Jurkat, Clone E6-1 (cell line): ENCODE data around the gene FCRL5.
"Not testable (repeated sequence)": the region's sequence is repeated elsewhere in the genome, so short reads cannot be mapped to it uniquely, and the experiment has no call there.

Experiments
- DNase-seq: peaks from one replicate; pipeline ENCODE4 v3.0.0-alpha.2; 2011; ENCODE audit warnings: low read depth, low spot score
- H3K4me3 ChIP-seq: 2 replicates; pipeline ENCODE4 v1.5.1; 2011; ENCODE audit warnings: mild to moderate bottlenecking, low read length, control low read depth, moderate library complexity

Gene FCRL5

DNA sequence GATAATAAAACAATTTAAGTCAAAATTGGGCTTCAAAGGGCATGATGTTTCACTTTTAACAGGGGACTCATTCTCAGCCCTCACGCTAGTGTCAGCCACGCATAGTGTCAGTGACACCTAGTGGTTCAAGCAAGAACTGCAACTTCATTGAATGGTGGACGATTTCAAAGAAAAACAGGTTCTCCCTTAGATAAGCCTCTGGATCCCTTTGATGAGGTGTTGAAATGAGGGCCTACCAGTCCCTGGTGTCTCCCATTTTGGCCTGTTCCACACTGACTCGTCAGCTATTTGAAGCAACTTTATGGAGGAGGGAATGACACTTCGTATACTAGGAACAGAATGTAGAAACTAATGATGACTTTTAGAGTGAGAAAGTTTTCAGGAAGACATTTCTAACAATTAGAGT lies 56.2 kb downstream of the FCRL5 start:
- H3K4me3 ChIP-seq = no peak overlapping the region
- DNase-seq = peak; percentile 53

GRCh38 chr1:157495285-157495684 lies 57.0 kb downstream of the FCRL5 start:
- H3K4me3 ChIP-seq = no peak overlapping the region
- DNase-seq = no peak

GRCh38 chr1:157494093-157494492 lies 58.2 kb downstream of the FCRL5 start:
- H3K4me3 ChIP-seq = no peak overlapping the region
- DNase-seq = no peak

DNA sequence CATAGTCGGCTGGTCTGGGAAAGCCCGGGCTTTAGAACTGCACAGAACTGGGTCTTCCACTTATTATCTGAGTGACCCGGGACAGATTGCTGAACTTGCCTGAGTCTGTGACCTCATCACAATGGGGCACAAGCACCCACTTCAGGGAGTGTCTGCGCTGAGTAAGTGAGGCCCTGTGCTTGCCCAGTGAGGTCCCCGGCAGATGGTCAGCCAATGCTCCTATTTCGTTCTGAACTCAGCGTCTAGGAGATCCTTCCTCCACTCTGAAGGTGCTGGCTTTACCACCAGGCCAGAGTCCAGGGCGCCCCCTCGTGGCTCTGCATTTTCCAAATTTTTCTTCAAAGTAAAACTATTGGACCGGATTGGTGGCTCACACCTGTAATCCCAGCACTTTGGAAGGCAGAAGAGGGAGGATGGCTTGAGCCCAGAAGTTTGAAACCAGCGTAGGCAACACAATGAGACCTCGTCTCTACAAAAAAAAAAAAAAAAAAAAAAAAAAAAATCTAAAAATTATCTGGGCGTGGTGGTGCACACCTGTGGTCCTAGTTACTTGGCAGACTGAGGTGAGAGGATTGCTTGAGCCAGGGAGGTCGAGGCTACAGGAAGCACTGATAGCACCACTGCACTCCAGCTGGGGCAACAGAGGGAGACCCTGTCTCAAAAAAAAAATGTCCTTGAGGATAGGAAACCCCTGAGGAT lies 61.7 kb downstream of the FCRL5 start:
- H3K4me3 ChIP-seq = no peak overlapping the region

GRCh38 chr1:157488156-157488555 lies 64.2 kb downstream of the FCRL5 start:
- no peak overlapping the region for H3K4me3 ChIP-seq
- DNase-seq = no peak

More for the DNA sequence above, 61.7 kb downstream of the FCRL5 start:
- DNase-seq = peak; percentile 16

- DNase-seq = no peak
- no peak overlapping the region for H3K4me3 ChIP-seq
Observed at GRCh38 chr1:157487504-157487903, 64.8 kb downstream of the FCRL5 start.

DNA sequence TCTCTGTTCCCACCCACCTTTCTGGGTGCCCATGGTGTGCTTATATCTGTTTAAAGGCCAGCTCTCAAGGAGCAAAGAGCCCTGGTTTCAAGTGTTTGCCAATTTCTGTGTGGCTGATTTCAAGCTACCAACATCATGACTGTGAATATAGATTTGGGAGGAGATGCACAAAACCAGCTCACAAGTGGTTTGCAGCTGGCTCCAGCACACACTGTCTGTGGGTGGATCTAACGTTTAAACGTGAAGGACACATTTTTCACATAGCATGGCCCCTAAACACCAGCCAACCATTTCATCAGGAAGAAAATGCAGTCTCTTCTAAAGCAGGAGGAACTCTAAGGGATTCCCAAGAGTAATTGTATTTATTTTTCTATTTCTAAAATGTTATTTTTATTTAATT lies 65.2 kb downstream of the FCRL5 start:
- no peak overlapping the region for H3K4me3 ChIP-seq
- DNase-seq = no peak

DNA sequence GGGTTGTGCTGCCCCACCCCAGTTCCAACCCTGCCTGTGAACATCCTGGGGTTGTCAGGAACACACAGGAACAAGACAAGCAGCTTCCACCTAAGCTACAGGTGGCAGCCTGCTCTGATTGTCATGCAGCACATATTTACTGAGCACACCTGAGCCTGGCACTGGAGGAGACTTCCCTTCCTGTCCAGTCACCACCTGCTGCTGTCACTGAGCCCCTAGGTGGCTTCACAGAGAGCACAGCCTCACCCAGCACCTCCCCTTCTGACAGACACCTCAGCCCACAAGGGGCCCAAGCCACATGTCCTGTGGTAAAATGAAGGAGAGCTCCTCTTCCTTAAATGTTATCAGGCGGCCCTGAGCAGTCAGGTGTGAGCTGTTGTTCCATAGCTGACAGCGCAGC lies 65.9 kb downstream of the FCRL5 start:
- H3K4me3 ChIP-seq, DNase-seq: not testable (repeated sequence)

- no peak overlapping the region for H3K4me3 ChIP-seq
- DNase-seq = no peak
Observed at GRCh38 chr1:157485793-157486192, 66.5 kb downstream of the FCRL5 start.

- DNase-seq = no peak
- H3K4me3 ChIP-seq = no peak overlapping the region
Observed at GRCh38 chr1:157484573-157484972, 67.7 kb downstream of the FCRL5 start.

DNA sequence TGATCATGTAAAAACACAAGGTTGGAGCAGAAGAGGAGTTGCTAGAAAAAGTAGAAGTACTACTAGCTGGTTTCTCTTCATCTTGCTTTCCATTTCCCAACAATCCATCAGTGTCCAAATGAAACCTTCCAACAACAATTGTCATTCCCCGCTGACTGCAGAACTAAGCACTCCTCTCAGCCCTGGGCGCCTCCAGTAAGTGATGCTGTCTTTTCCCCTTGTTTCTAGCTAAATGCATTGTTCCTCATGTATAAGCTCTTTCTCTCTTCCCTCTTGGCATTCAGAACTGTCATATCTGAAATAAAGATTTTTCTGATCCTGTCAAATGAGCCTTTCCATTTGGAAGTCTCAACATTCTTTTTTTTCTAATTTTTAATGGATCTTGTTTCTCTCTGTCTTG lies 68.7 kb downstream of the FCRL5 start:
- no peak for DNase-seq
- H3K4me3 ChIP-seq = no peak overlapping the region

DNA sequence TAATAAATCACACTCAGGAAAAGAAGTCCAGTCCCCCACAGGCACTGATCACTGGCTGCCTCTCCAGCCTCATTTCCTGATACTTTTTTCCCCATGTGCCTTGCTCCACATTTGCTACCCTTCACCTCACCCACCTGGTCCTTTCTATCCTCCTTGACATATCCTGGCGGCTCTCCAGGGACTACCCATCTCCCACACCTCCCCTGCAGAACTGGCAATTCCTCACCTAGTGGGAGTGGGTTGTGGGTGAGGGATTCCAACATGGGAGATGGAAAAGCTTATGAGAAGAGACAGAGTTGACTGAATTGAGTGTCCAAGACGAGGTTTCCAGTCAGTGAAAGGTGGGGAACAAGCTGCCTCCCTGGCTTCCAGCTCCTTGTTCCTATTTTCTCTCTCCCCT lies 69.6 kb downstream of the FCRL5 start:
- no peak overlapping the region for H3K4me3 ChIP-seq
- DNase-seq = no peak

- DNase-seq = no peak
- no peak overlapping the region for H3K4me3 ChIP-seq
Observed at GRCh38 chr1:157482174-157482573, 70.1 kb downstream of the FCRL5 start.

DNA sequence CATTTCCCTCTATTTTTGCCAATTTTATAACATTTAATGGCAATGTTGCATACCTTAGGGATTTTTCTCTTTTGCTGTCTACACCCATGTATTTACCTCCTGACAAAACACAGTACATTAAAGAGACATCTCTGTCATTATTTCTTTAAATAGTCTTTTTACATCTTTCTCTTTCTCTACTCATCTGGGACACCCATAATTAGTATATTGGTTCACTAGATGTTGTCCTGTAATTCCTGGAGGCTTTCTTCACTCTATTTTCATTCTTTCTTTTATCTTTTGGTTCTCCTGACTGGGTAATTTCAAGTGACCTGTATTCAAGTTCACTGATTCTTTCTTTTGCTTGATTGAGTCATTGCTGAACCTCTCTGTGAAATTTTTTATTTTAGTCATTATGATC lies 74.3 kb downstream of the FCRL5 start:
- H3K4me3 ChIP-seq = no peak overlapping the region
- DNase-seq = no peak

DNA sequence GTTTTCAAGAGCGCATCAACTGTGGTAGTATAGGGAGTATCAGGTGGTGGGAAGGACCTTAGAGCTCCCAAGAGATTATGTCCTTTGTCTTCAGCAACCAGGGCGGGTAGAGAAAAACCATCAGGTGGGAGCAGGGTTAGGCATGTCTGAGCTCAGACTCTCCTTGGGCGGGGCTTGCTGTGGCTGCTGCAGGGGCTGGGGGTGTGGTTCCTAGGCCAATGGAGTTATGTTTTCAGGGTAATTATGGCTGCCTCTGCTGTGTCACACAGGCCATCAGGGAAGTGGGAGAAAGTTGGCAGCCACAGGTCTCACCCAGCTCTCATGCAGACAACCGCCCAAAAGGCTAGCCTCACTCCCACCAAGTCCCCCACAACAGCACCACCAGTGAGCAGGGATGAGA lies 74.9 kb downstream of the FCRL5 start:
- no peak for DNase-seq
- H3K4me3 ChIP-seq = no peak overlapping the region

DNA sequence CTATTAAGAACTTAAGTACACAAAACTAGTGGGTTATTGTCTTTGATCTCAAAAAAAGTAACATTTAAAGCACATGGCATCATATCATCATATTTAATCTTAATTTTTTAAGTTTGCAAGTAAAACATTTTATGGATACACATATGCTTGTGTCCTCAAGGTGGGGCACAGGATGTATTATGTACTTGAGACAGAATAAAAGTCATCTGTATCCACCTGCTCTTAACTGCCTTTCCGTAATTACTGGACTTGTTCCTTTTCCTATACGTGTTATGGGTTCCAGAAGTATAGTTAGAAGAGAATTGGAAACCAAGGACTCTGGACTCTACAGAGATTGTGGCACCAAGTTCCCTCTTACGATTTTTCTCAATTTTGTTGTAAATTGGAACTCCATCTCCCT lies 79.4 kb downstream of the FCRL5 start:
- no peak for DNase-seq
- H3K4me3 ChIP-seq = no peak overlapping the region

- H3K4me3 ChIP-seq = no peak overlapping the region
- DNase-seq = no peak
Observed at GRCh38 chr1:157472056-157472701, 80.1 kb downstream of the FCRL5 start.

DNA sequence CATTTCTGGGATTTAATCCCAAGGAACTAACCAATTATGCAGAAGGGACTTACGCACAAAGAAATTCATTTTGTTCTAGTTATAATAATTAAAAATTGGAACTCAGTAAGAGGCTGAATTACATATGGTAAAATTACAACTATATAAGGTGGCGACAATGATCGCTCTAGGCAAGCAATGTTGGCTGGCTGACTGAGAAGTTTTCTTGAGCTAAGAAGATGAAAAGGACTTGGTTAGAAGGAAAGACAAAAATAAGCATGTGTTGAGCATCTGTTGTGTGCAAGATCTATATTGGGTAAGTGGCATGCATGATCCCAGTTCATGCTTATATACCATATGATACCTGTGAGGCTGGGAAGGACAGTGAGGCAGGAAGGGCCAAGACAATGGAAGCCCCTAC lies 80.8 kb downstream of the FCRL5 start:
- no peak for DNase-seq
- no peak overlapping the region for H3K4me3 ChIP-seq

- no peak for DNase-seq
- H3K4me3 ChIP-seq = no peak overlapping the region
Observed at GRCh38 chr1:157469752-157470675, 82.3 kb downstream of the FCRL5 start.

DNA sequence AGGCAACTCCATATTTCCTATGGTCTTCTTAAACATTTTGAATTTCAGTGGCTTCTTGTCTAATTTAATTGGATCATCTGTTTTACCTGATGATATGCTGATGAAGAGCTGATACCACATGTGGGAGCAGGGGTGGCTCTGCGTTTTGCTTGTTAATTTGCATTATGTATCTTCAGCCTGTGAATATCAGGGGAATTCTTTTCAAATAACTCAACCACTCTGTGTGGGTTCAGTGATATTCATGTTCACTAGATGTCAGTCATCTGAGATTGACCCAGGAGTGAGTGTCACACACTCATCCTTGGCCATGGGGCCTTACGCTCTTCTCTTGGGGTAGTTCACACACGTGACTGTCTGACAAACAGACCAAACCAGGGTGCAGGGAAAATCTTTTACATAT lies 83.0 kb downstream of the FCRL5 start:
- no peak for DNase-seq
- H3K4me3 ChIP-seq = no peak overlapping the region
